ENCODE data around the gene SLC6A8.

DNA sequence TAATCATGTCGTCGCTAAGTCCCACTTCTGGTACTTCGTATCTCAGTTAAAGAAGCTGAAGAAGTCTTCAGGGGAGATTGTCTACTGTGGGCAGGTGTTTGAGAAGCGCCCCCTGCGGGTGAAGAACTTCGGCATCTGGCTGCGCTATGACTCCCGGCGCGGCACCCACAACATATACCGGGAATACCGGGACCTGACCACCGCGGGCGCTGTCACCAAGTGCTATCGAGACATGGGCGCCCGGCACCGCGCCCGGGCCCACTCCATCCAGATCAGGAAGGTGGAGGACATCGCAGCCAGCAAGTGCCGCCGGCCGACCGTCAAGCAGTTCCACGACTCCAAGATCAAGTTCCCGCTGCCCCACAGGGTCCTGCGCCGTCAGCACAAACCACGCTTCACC lies 25.5 kb upstream of the SLC6A8 start:
- TF ChIP-seq ZNF274 (IDR thresholded peaks at IDR 0.05; ENCODE audit: low read length) = no peak
- no peak for TF ChIP-seq ZNF274 (tag by site-specific recombination; IDR thresholded peaks at IDR 0.05; ENCODE audit: borderline replicate concordance)
- no peak for TF ChIP-seq ZNF24 (tag by site-specific recombination; IDR thresholded peaks at IDR 0.05)
- no peak for TF ChIP-seq ZNF777 (tag by site-specific recombination; IDR thresholded peaks at IDR 0.05; ENCODE audit: borderline replicate concordance)
- TF ChIP-seq, protein P1, sequence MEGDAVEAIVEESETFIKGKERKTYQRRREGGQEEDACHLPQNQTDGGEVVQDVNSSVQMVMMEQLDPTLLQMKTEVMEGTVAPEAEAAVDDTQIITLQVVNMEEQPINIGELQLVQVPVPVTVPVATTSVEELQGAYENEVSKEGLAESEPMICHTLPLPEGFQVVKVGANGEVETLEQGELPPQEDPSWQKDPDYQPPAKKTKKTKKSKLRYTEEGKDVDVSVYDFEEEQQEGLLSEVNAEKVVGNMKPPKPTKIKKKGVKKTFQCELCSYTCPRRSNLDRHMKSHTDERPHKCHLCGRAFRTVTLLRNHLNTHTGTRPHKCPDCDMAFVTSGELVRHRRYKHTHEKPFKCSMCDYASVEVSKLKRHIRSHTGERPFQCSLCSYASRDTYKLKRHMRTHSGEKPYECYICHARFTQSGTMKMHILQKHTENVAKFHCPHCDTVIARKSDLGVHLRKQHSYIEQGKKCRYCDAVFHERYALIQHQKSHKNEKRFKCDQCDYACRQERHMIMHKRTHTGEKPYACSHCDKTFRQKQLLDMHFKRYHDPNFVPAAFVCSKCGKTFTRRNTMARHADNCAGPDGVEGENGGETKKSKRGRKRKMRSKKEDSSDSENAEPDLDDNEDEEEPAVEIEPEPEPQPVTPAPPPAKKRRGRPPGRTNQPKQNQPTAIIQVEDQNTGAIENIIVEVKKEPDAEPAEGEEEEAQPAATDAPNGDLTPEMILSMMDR (tag by site-specific recombination; IDR thresholded peaks at IDR 0.05) = no peak
- no peak for TF ChIP-seq HOXC10 (CRISPR knock-in tag; IDR thresholded peaks at IDR 0.05)
- TF ChIP-seq ZSCAN30 (tag by site-specific recombination; IDR thresholded peaks at IDR 0.05) = no peak
- TF ChIP-seq, protein P2, sequence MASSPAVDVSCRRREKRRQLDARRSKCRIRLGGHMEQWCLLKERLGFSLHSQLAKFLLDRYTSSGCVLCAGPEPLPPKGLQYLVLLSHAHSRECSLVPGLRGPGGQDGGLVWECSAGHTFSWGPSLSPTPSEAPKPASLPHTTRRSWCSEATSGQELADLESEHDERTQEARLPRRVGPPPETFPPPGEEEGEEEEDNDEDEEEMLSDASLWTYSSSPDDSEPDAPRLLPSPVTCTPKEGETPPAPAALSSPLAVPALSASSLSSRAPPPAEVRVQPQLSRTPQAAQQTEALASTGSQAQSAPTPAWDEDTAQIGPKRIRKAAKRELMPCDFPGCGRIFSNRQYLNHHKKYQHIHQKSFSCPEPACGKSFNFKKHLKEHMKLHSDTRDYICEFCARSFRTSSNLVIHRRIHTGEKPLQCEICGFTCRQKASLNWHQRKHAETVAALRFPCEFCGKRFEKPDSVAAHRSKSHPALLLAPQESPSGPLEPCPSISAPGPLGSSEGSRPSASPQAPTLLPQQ (tag by site-specific recombination; IDR thresholded peaks at IDR 0.05) = no peak
- no peak for TF ChIP-seq ZEB2 (tag by site-specific recombination; IDR thresholded peaks at IDR 0.05)
- TF ChIP-seq, protein P3, sequence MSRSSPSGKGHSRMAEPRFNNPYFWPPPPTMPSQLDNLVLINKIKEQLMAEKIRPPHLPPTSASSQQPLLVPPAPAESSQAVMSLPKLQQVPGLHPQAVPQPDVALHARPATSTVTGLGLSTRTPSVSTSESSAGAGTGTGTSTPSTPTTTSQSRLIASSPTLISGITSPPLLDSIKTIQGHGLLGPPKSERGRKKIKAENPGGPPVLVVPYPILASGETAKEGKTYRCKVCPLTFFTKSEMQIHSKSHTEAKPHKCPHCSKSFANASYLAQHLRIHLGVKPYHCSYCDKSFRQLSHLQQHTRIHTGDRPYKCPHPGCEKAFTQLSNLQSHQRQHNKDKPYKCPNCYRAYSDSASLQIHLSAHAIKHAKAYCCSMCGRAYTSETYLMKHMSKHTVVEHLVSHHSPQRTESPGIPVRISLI (tag by site-specific recombination; IDR thresholded peaks at IDR 0.05) = no peak
- no peak for TF ChIP-seq ZBTB48 (tag by site-specific recombination; IDR thresholded peaks at IDR 0.05)
